Fibroblast of mammary gland (primary cell): ENCODE results near the gene SYF2.

Experiments
- DNase-seq: peaks from one replicate; pipeline ENCODE4 v3.0.0-alpha.2; 2010; ENCODE audit warnings: low read depth
- H3K4me3 ChIP-seq: 2 replicates; pipeline ENCODE4 v1.5.1; 2011; ENCODE audit warnings: low read depth, mild to moderate bottlenecking, low read length, moderate library complexity; ENCODE audit not compliant: control insufficient read depth
- CTCF ChIP-seq: conservative IDR thresholded peaks from 2 replicates; pipeline ENCODE4 v1.5.1; 2011; ENCODE audit warnings: low read depth, low read length, inconsistent platforms; ENCODE audit not compliant: control insufficient read depth, insufficient read depth

SYF2 gene

DNA sequence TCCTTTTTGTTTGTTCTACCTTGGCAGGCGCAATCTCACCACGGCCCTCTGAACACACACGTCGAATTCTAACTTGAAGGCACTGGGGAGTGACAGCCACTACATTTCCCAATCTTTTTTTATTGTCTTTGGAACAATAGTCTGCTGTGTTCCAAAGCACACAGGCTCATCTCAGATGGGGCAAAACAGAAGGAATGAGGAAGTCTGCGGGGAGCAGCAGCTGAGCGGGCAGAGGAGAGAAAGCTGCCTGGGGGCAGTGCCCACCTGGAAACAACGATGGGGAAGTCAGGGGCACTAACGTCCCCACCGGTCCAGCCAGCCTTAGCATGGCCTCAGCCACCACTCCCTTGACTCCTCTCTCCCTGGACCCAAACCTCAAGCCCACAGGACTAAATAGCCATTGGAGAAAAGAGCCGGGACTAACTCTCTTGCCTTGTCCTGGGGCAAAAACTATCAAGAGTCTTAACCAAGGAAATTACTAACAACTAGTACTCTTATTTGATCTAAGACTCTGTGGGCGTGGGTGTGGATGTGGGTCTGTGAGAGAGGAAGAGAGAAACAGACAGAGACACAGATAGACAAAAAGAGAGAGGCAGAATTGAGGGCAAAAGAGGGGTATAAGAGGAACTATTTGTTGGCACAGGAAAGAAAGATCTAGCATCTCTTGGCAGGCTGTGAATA is 34.2 kb downstream of the SYF2 start:
- no peak for DNase-seq
- TF ChIP-seq CTCF: no peak
- no peak overlapping the region for H3K4me3 ChIP-seq

DNA sequence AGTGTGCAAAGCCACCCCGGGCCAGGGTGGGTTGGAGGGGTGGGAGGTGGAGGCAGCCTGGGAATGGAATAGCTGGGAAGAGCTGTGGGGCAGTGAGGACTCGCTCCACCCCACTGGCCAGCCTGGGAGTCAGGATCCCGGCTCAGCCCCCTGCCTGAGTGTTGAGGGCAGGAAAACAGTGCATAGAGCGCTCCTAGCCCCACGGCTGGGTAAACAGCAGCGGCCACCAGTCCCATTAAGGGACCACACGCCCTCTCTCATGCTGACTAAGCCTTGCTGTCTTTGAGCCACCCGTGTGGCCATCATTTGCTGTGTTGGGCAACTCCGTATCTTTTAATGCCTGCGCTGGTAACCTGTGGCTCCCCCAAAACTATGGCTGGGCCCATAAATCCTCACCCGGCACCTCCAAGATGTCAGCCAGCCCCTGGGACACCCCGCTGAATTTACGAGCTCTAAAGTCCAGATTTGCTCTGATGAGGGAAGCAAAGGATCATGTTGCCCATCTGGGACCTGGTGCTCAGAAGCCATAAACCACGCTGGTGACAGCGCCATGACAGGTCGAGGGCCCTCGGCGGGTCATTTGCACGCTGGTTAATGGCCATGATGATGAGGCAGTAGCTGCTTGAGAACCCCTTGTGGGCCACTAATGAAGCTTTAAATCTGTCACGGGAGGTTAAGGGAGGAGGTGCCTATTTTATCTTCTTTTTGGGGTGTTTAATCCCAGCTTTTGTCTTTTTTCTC is 34.9 kb downstream of the SYF2 start:
- TF ChIP-seq CTCF: no peak
- H3K4me3 ChIP-seq: no peak overlapping the region
- no peak for DNase-seq

- H3K4me3 ChIP-seq: no peak overlapping the region
- no peak for TF ChIP-seq CTCF
- DNase-seq: no peak
Observed at GRCh38 chr1:25196830-25197229, 35.5 kb downstream of the SYF2 start.

- DNase-seq: no peak
- no peak overlapping the region for H3K4me3 ChIP-seq
- TF ChIP-seq CTCF: no peak
Observed at GRCh38 chr1:25195835-25196234, 36.5 kb downstream of the SYF2 start.

- no peak for TF ChIP-seq CTCF
- H3K4me3 ChIP-seq: no peak overlapping the region
- no peak for DNase-seq
Observed at GRCh38 chr1:25194572-25195020, 37.7 kb downstream of the SYF2 start.

GRCh38 chr1:25194054-25194453 is 38.2 kb downstream of the SYF2 start:
- DNase-seq: no peak
- H3K4me3 ChIP-seq: no peak overlapping the region
- TF ChIP-seq CTCF: no peak

DNA sequence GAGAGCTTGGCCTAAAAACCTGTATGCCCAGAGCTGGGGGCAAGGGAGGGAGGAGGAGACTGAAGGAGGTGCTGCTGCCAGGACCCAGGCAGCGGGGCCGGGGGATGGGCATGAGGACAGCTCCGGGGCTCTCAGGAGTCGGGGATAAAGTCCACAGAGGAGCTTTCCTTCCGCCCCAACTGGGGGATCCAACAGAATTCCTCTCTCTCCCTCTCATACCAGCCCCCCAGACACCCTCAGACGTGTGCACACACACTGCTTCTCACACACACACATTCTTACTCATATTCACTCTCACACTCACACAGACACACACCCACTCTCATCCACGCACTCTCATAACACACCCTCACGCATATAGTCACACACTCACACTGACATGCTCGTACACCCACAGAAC is 39.1 kb downstream of the SYF2 start:
- H3K4me3 ChIP-seq: no peak overlapping the region
- no peak for DNase-seq
- no peak for TF ChIP-seq CTCF
